ENCODE results near the gene CCDC198.

Gene CCDC198, protein sequence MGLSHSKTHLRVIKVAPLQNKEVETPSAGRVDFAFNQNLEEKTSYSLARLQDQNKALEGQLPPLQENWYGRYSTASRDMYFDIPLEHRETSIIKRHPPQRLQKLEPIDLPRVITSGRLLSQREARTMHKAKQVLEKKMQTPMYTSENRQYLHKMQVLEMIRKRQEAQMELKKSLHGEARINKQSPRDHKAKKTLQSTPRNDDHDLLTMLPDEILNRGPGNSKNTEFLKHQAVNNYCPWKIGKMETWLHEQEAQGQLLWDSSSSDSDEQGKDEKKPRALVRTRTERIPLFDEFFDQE

DNA sequence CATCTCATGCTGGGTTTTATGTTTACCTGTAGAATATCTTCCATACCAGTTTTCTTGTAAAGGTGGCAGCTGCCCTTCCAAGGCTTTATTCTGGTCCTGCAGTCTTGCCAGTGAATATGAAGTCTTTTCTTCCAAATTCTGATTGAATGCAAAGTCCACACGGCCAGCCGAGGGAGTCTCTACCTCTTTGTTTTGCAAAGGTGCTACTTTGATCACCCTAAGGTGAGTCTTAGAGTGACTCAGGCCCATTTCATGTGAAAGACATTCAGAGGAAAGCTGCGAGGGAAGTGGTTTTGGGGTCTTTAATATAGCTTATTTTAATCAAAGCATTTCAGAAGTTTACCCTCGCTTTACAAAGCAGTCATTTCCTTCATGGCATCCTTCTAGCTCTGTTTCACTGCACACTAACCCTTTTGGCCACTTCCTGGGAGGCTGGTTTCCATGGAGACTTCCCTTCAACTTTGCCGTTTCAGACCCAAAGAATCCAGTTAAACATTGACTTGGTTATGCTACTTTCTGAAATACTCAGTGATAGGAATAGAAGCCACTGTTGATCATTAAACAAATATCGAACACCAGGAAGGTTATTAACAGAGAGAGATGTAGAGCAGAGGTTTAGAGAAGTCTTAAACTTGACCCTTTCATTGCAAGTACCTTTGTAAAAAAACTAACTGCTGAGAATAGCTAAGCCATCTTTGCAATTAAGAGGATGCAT lies at the start of gene CCDC198:
CCDC198 (minus strand) TSS at position 391 of the 715 bp plus-strand sequence; CDS start at position 249, 142 bp downstream.
- DNase-seq (ENCODE audit: low read depth in 2 of 2, low spot score in 1 of 2): no peak

DNA sequence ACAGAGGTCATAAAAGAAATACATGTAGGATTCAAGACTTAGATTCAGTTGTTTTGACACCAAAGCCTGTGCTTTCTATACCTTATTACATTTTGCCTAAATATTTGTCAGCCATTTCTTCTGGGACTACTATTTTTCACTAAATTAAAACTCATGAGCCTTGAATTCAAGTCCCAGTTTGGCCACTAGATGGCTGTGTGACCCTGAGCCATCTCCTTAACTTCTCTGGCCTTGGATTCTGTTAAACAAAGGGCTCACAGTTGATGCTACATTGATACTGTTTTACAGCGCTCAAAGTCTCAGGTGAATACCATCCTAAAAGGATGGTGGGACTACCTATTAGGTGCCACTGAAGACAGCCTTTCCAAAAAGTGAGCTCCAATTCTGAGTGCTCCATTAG lies 39.6 kb upstream of the CCDC198 start:
- DNase-seq (ENCODE audit: low read depth in 2 of 2, low spot score in 1 of 2): no peak

DNA sequence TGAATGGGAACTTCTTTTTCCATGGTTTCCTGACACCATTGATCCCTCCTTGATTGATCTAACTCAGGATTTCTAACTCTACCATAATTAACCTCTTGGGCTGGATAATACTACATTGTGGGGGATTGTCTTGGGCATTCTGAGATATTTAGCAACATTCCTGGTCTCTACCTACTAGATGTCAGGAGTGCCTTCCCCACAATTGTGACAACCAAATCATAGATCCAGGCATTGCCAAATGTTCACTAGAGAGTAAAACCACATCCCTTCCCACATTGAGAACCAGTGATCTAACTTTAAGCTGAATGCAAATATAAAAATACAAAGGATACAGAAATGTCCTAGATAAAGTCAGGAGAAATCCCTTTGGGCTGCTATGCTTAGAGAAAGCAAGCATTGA lies 36.9 kb upstream of the CCDC198 start:
- no peak for DNase-seq (ENCODE audit: low read depth in 2 of 2, low spot score in 1 of 2)

DNA sequence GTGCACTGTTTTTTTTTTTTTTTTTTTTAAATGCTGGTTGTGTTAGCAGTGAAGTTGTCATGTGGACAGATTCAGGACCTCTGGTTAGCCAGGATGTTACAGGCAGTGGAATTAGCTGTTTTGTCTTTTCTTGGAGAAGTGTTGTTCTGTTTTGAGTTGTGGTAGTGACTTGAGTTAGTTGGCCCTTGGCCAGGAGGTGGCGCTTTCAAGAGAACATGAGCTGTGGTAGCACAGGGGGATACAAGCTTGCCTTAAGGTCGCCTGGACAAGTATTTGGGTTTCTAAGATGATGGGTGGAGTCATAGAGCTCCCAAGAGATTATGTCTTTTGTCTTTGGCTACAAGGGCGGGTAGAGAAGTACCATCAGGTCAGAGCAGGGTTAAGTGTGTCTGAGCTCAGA lies 33.3 kb upstream of the CCDC198 start:
- no peak for DNase-seq (ENCODE audit: low read depth in 2 of 2, low spot score in 1 of 2)

DNA sequence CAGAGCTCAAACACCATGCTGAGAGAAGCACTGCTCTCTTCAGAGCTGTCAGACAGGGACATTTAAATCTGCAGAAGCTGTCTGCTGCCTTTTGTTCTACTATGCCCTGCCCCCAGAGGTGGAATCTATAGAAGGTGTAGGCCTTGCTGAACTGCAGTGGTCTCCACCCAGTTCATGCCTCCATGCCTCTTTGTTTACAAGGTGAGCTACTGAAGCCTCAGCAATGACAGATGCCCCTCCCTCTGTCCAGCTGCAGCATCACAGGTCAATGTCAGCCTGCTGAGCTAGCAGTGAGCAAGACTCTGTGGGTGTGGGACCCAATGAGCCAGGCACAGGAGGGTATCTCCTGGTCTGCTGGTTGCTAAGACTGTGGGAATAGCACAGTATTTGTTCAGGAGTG lies 25.4 kb upstream of the CCDC198 start:
- DNase-seq (ENCODE audit: low read depth in 2 of 2, low spot score in 1 of 2): no peak

DNA sequence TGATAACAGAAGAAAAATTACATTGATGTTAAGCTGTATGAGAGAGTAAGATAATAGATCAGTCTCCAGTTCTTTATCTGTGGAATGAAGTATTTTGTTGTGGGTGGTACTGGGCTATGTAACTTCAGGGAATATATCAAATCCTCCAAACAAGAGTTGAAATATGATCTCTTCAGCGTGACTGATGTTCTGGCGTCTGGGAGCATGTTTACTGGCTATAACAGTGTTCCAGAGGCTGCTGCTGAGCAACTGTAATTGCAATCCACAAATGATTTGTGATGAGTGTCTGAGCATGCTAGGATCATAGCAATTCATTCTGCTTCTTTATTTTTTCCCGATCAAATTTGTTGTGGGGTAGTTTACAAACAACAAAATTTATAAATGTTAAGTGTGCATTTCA lies 18.6 kb upstream of the CCDC198 start:
- no peak for DNase-seq (ENCODE audit: low read depth in 2 of 2, low spot score in 1 of 2)

DNA sequence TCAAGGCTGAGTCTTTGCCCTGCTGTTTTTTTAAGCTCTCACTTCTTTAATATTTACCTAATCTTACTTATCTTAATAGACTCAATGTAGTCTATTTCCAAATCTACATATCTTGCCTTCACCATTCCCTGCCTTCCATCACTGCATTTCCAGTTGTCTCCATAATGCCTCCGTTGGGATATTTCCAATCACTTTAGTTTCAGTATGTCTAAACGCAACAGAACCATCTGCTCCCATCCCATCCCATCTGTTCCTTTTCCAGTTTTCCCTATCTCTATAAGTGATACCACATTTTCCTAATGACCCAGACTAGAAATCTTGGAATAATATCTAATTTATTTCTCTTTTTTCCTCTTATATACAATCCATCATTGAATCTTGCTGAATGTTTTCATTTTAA lies 15.1 kb upstream of the CCDC198 start:
- no peak for DNase-seq (ENCODE audit: low read depth in 2 of 2, low spot score in 1 of 2)

DNA sequence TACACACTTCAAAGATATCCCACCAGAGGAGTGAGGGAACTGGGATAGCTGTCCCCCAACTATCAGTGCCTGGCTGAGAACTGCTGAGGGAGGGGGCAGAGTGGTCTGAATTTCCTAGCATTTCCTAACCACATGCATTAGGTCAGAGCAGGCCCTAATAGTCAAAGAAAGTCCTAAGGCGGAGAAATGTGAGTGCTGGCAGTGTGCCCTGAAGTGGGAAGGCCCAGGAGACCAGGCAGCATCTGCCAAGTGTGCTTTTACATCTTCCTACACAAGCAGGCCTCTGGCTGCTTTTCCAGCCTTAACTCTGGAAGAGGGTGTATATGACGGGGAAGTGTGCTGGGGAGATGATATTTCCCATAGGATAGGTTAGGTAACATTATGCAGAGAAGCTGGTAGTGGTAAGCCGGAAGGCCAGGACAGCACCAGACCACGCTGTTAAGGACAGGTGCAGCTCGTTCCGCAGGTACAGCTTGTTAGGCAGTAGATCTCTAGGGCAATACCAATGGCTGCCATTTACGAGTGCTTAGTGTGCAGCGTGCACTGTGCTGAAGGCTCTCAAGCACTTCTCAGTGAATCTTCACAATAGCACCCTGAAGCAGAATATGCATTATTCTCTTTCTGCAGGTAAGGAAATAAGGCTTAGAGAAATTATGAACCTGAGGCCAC lies 9.1 kb upstream of the CCDC198 start:
- no peak for DNase-seq (ENCODE audit: low read depth in 2 of 2, low spot score in 1 of 2)

DNA sequence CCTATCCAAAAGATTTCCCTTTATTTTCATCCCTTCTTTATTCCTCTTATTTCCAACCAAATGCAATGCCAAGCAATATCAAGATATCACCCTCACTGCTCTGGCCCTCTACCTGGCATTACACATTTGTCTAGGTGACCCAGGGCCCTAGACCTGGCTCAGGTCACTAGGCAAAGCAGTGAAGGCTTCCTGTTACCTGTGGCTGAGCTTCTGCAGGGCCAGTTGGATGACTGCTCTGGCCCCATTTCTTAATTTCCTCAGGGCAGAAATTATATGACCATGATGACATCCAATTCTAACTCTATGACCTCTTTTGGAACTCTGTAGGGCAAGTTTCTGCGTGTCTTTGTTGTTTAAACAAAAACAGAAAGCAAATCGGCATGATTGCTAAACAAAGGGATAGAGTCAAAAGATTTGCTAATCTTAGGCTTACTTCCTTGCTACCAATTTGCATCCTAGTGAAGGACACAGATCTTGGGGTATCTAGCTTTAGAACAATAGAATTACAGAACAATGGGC lies 7.4 kb upstream of the CCDC198 start:
- DNase-seq (ENCODE audit: low read depth in 2 of 2, low spot score in 1 of 2): no peak

DNA sequence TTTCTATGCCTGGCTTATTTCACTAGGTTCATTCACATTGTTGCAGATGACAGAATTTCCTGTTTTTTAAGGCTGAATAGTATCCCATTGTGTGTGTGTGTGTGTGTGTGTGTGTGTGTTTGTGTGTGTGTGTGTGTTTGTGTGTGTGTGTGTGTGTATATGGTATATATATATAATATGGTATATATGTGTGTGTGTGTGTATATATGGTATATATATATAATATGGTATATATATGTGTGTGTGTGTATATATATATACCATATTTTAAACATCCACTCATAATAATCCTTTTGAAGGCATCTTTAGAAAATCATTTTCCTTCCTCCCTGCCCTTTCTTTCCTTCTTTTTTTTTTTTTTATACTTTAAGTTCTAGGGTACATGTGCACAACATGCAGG lies 5.0 kb upstream of the CCDC198 start:
- DNase-seq (ENCODE audit: low read depth in 2 of 2, low spot score in 1 of 2): no peak

DNA sequence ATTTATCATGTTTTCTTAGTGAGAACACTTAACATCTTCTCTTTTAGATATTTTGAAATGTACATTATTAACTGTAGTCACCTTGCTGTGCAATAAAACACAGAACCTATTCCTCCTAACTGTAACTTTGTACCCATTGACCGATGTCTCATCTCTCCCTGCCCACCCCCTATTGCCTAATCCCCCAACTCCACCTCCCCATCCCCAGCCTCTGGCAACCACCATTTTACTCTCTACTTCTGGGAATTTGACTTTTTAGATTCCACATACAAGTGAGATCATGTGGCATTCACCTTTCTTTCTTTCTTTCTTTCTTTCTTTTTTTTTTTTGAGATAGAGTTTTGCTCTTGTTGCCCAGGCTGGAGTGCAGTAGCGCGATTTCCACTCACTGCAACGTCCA lies 4.4 kb upstream of the CCDC198 start:
- DNase-seq (ENCODE audit: low read depth in 2 of 2, low spot score in 1 of 2): no peak

DNA sequence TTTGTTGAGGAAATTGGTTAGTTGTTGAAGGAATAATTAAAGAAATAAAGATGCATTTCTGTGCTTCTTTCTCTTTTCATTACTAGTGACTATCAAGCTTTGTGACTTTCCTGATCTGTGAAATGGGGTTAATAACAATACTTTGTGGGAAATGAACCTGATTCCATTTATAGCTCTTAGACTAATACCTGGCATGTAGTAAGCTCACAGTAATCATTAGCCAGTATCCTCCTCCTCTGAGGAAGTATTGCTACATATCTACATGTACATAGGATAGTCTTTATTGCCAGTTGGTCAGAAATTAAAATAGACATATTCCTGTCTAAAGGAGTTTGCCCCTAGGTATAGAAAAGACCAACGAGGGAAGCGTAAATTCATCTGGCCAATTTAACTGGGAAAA lies 1.8 kb upstream of the CCDC198 start:
- no peak for DNase-seq (ENCODE audit: low read depth in 2 of 2, low spot score in 1 of 2)

DNA sequence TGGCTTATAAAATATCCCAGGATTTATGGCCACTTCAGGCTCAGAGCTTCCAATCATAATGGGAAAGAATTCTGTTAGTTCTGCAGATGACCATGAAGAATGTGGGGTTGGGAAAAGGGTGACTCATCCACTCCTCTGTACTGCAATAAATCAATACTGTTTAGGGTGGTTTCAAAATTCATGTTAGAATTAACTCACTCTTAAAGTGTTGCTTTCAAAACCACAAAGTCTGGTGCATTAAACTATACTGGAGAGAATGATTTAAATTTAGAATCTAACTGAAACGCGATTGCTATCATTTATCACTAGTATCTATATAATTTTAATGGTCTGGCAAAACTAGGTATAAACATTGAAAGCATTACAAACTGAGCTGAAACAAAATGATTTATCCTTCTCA lies 798 bp downstream of the CCDC198 start:
- DNase-seq (ENCODE audit: low read depth in 2 of 2, low spot score in 1 of 2): no peak

DNA sequence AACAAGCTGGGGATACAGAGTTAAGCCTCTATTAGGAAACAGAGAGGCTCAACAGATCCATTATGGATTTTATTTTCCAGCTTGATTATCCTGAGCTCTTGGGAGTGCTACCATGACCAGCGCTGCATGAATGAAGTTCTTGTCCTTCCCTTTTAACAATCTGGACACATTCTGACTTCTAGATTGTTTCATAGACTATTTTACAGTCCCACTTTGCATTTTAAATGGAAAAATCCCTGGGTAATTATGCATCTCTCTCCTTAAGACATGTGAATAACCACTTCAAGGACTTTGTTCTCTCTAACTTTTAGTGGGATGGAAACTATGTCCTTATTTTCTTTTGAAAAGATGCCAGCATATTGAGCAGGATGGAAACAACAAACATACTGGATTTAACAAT lies 2.0 kb downstream of the CCDC198 start:
- DNase-seq (ENCODE audit: low read depth in 2 of 2, low spot score in 1 of 2): no peak

DNA sequence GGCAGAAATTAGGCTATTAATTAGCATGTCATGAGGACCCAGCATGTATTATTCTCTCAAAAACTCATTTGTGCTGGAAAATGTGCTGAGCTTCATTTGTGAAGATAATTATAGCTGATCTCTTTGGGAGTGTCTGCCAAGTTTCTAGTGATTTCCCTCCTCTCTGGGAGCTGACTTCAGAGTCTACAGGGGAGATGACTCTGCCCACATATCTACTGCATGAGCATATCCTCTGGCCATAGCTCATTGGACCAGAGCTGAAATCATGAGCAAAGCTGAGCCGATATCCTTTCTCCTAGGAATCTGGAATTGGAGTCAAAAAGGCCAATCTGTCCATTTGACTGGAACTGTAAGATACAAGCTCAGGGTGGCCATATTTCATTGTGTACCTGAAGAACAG lies 5.9 kb downstream of the CCDC198 start:
- no peak for DNase-seq (ENCODE audit: low read depth in 2 of 2, low spot score in 1 of 2)

DNA sequence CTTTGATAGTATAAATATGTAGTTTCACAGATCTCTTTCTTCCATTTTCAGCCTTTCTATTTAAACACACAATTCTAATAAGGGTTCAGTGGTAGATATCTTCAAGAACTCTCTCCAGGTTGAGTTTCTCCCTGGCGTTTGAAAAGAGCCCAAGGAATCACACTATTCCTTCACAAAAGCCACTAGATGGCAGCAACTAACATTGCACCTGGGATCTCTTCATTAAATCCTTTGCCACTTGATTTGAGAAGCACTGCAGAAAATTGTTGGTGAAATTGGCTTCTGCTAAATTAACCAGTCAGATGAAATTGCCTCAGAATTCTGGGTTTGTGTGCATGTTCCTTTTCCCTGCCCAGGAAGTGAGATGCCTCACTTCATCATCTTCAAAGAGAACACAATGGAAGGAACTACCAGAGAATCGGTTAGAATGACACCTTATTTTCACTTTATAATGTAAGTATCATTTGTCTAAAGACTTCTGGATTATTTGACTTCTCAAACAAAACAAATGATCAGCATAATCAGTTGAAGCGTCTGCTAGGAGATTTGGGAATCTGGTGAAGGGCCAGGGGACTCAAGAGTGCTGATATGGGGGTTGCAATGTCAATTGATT lies 6.8 kb downstream of the CCDC198 start:
- no peak for DNase-seq (ENCODE audit: low read depth in 2 of 2, low spot score in 1 of 2)

DNA sequence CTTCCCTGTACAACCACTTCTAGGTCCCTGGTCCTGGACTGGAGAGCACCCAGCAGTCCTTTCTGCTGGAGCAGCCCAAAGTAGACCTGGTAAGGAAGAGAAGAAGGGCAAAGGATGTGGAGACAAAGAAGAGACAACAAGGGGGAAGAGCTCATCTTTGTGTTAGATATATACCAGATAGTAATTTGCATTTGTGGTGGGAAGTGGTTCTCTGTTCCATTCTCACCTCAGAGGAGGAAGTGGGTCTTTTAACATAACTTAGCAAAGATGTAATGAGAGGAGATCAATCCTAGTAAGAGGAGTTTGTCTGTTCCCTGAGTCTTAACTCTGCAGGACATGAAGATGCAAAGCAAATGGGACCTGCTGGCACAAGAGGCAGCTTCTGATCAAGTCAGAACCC lies 8.0 kb downstream of the CCDC198 start:
- DNase-seq (ENCODE audit: low read depth in 2 of 2, low spot score in 1 of 2): no peak

DNA sequence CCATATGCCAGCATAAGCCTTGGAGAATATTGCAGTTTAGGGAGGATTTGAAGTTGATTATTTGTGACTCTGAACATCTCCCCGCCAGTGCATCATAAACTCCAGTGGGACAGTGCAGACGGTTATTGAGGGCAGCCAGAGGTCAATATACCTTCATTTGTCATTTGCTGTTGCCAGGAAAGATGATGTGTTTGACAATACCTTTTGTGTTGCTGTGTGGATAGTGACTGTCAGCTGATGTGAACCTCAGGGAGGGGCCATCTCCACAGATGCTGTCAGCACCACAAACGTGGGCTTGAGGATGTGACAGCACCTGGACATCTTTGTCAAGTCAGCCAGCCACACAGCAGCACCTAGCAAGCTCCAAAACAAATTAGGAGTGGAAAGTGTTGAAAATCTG lies 11.5 kb downstream of the CCDC198 start:
- no peak for DNase-seq (ENCODE audit: low read depth in 2 of 2, low spot score in 1 of 2)

DNA sequence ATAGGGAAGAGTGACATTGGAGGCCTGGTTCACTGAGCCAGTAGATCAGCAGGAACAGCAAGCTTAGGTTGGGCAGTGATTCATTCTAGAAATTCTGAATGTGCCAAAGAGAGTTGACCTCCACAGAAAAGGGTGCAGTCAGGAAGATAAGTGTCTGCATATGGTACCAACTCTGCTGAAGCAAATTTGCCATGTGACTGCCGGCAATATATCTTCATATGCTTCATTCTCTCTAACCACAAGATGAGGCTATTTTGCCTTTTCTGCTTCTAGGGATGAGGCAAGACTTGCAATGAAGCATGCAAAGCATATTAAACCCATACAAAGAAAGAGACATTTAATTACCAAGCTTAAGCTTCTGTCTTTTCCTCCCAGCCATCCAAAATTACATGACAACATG lies 13.6 kb downstream of the CCDC198 start:
- no peak for DNase-seq (ENCODE audit: low read depth in 2 of 2, low spot score in 1 of 2)

DNA sequence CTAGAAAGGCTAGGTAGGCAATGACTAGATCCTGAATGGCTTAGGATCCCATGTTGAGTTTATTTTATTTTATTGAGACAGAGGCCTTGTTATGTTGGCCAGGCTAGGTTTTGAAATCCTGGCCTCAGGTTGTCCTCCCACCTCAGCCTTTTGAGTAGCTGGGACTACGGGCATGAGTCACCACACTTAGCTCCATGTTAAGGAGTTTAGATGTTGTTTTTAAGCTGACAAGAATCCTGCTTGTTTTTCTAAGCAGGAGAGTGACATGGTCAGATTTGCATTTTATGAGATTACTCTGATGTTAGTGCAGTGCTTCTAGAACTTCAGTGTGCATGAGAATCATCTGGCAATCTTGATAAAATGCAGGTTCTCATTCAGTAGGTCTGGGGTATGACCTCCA lies 14.5 kb downstream of the CCDC198 start:
- no peak for DNase-seq (ENCODE audit: low read depth in 2 of 2, low spot score in 1 of 2)

DNA sequence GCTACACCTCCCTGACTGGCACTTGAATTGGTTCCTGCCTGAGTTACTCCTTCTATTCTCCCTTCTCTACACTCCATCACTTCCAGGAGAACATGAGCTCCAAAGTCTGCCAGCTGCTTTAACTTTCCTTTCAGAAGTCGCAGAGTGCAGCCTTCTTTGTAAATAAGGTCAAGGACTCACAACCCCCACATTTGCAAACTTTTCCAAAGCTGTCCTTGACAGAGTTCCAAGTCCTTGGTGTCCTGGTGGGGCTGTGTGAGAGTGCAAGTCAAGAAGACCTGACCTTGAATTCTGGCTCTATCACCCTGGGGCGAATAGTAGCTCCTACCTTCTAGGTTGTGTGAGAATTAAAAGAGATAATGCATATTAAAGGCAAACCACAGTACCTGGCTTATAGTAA lies 15.6 kb downstream of the CCDC198 start:
- no peak for DNase-seq (ENCODE audit: low read depth in 2 of 2, low spot score in 1 of 2)

DNA sequence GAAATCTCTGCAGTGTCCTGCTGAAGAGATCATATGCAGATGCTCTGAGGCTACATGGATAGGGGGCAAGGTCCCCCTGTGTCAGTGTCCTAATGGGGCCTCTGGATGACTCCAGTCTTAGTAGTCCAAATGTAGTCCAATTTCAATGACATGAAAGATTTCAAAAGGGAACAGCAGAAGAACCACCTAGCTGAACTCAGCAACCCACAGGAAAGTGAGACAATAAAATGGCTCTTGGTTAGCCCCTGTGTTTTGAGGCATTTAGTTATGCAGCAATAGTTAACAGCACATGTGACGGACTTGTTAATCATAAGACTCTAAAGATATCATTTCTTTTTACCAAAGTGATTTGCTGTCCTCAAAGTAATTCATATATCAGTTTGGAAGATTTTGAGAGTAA lies 22.7 kb downstream of the CCDC198 start:
- no peak for DNase-seq (ENCODE audit: low read depth in 2 of 2, low spot score in 1 of 2)
